Prostate gland (tissue), 2 donors: ENCODE results near the gene SLC9C1. TPM values are rescaled to one million over a fixed set of nuclear protein-coding genes. Genes with fewer than 3 reads are reported as not detected.
"Not testable (repeated sequence)": the region's sequence is repeated elsewhere in the genome, so short reads cannot be mapped to it uniquely, and the experiment has no call there.

Experiments used
- DNase-seq: peaks from one replicate; pipeline ENCODE4 v3.0.0-alpha.2; 2019; ENCODE audit warnings: low spot score
- H3K27ac ChIP-seq, 2 donors: fragments of 200-600 bp; sonication (generic); 2 replicates each; pipeline ENCODE4 v1.5.1; 2017 to 2019
- H3K27me3 ChIP-seq: fragments of 200-600 bp; sonication (generic); replicated peaks from 2 replicates; pipeline ENCODE4 v1.5.1; 2019; ENCODE audit not compliant: insufficient read depth
- H3K36me3 ChIP-seq, 2 donors: fragments of 200-600 bp; sonication (generic); 1 replicate in 1 of 2; 2 replicates in 1 of 2; pipeline versions ENCODE4 v1.5.1 to v1.8.1; 2017 to 2019
- H3K4me1 ChIP-seq: fragments of 200-600 bp; sonication (generic); replicated peaks from 2 replicates; pipeline ENCODE4 v1.5.1; 2019
- H3K4me3 ChIP-seq, 2 donors: fragments of 200-600 bp; sonication (generic); 2 replicates each; pipeline ENCODE4 v1.5.1; 2017 to 2019
- H3K9me3 ChIP-seq: fragments of 200-600 bp; sonication (generic); 2 replicates; pipeline ENCODE4 v1.5.1; 2017
- CTCF ChIP-seq, 4 experiments: fragments of 200-600 bp in 2 of 4; fragments of 450-650 bp in 2 of 4; sonication (generic) in 2 of 4; IDR thresholded peaks; 1 replicate in 3 of 4; 2 replicates in 1 of 4; pipeline ENCODE4 v1.5.1; 2016 to 2019; ENCODE audit warnings: antibody characterized with exemption in 4 of 4, mild to moderate bottlenecking in 2 of 4, moderate library complexity in 2 of 4
- POLR2A ChIP-seq: fragments of 450-650 bp; IDR thresholded peaks from one replicate; pipeline ENCODE4 v1.6.1; 2016; ENCODE audit warnings: antibody characterized with exemption, mild to moderate bottlenecking
- POLR2AphosphoS5 ChIP-seq: sonication (generic); formaldehyde crosslinking; IDR thresholded peaks from one replicate; pipeline ENCODE4 v1.6.1; 2017; ENCODE audit warnings: antibody characterized with exemption
- WGBS: methylation state at CpG from one replicate; pipeline ENCODE4 v1.1.5; 2018; 5-methylcytosine and 5-hydroxymethylcytosine counted together
- intact Hi-C: fragments of 100-400 bp; cut with DNase I; formaldehyde crosslinking; loops from one replicate; pipeline ENCODE4 v1.14.2; 2022
- total RNA-seq, 2 donors: library from RNA; depleted of rRNA; stranded (reverse); fragments of >200 nt; gene quantifications; one replicate each; pipeline ENCODE4 v1.1.0, GENCODE V29; 2016

The SLC9C1 gene
- total RNA-seq, 2 donors from 2014 or later: 0.91 TPM; not detected in 1

DNA sequence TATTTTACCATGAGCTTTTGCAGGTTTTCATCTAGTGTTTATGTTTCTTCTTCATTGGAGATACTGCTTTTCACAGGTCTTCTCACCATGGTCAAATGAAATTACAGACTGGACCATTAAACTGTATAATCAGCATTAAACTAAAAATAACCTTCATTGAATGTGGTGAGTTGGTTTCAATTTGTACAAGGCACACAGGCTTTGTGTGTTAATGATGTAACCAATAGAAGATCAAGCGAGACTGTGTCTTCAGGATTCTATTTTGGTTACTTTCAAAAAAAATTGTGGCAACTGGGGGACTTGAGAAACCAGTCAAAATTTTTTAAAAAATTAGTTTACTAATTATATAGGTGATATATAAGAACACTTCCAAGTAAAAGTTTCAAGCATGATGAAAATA, 106.7 kb downstream of the SLC9C1 start:
- DNase-seq: no peak
- H3K4me3 ChIP-seq: no peak overlapping the region
- intact Hi-C loops: no loop called here
- no peaks in the 10 kb centered on the region for H3K4me1 ChIP-seq
- H3K27me3 ChIP-seq: no peaks in the 10 kb centered on the region
- H3K27ac ChIP-seq: no peak overlapping the region
- 85% methylated on average over 1 of the region's 1 CpG for WGBS
- TF ChIP-seq POLR2A (no peak), CTCF (IDR thresholded peaks at IDR 0.05) (no peak), POLR2AphosphoS5 (no peak)
- H3K36me3 ChIP-seq: no peaks in the 10 kb centered on the region
- no peaks in the 10 kb centered on the region for H3K9me3 ChIP-seq

DNA sequence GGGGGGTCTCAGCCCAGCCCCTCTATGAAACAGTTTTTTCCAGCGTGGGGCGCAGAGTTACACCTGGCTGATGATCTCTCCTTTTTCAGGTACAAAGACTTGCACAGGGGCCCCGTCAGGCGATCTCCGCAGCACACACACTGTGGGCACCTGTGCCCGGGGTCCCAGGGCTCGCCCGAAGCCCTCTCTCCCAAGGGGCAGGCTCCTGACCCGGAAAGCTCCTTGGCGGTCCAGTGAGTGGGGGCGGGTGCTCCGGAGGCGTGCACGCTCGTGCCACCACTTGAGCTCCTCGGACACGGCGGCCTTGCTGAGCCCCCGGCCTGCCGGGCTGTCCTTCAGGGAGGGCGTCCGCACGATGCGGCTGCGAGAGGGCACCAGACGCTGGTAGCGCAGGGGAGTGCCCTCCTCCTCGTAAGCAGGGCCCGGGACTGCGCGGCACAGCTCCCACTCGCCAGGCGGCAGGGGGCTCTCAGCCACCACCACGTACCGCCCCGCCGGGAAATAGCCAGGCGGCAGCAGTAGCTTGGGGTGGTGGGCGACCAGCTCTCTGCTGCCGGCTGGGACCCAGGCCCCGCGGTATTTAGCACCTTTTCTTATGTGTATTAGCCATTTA, 108.5 kb downstream of the SLC9C1 start:
- H3K36me3 ChIP-seq, H3K9me3 ChIP-seq, intact Hi-C loops, H3K27me3 ChIP-seq, DNase-seq, H3K27ac ChIP-seq, H3K4me1 ChIP-seq: not testable (repeated sequence)
- peak overlapping the region in 1 of 2 donors; percentile 13 for H3K4me3 ChIP-seq
- 20% methylated on average over 19 of the region's 42 CpGs for WGBS

- Histone ChIP-seq H3K4me1 (no peaks in the 10 kb centered on the region), H3K27me3 (no peaks in the 10 kb centered on the region), H3K27ac (no peak overlapping the region), H3K4me3 (no peak overlapping the region), H3K9me3 (no peaks in the 10 kb centered on the region), H3K36me3 (no peaks in the 10 kb centered on the region)
- no peak for DNase-seq
- TF ChIP-seq CTCF (IDR thresholded peaks at IDR 0.05) (no peak), POLR2A (no peak), POLR2AphosphoS5 (no peak)
- 74% methylated on average over 6 of the region's 6 CpGs for WGBS
- intact Hi-C loops: no loop called here
Measured at GRCh38 chr3:112175646-112176045, 118.4 kb downstream of the SLC9C1 start.

DNA sequence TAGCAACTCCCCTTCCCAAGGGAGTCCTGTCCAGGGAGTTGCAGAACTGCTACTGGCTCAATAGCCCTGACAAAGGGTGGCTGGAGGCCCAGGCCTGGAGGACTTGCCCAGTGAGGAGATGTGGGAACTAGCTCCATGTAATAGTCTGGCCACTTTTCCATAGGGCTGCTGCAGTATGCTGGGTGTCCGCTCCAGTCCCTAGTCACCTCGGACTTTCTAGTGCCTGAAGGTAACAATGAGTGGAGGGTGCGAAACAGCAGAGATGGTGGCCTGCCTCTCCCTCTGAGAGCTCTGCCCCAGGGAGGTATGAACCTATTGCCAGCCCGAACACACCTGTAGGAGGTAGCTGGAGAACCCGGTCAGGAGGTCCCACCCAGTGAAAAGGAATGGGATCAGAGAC, 119.0 kb downstream of the SLC9C1 start:
- intact Hi-C loops: no loop called here
- no peak overlapping the region for H3K4me3 ChIP-seq
- DNase-seq: no peak
- H3K4me1 ChIP-seq: no peaks in the 10 kb centered on the region
- H3K36me3 ChIP-seq: no peaks in the 10 kb centered on the region
- H3K9me3 ChIP-seq: no peaks in the 10 kb centered on the region
- 98% methylated on average over 5 of the region's 5 CpGs for WGBS
- H3K27ac ChIP-seq: no peak overlapping the region
- TF ChIP-seq POLR2A (no peak), CTCF (IDR thresholded peaks at IDR 0.05) (no peak), POLR2AphosphoS5 (no peak)
- H3K27me3 ChIP-seq: no peaks in the 10 kb centered on the region

DNA sequence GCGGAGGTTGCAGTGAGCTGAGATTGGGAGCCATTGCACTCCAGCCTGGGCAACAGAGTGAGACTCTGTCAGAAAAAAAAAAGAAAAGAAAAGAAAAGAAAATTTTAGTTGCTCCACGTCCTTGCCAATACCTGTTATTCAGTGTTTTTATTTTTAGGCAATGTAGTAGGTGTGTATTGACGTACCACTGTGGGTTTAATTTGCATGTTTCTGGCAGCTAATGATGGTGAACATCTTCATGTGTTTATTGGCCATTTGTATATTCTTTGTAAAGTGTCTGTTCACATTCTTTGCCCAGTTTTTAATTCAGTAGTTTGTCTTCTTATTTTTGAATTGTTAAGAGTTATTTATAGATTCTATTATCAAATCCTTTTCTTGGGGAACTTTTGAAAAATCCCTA, 122.9 kb downstream of the SLC9C1 start:
- intact Hi-C loops: no loop called here
- TF ChIP-seq POLR2AphosphoS5 (no peak), CTCF (IDR thresholded peaks at IDR 0.05) (no peak), POLR2A (no peak)
- WGBS: 97% methylated on average over 3 of the region's 3 CpGs
- H3K27me3 ChIP-seq: no peaks in the 10 kb centered on the region
- H3K27ac ChIP-seq: no peak overlapping the region
- no peaks in the 10 kb centered on the region for H3K4me1 ChIP-seq
- H3K36me3 ChIP-seq: no peaks in the 10 kb centered on the region
- H3K9me3 ChIP-seq: no peaks in the 10 kb centered on the region
- no peak for DNase-seq
- H3K4me3 ChIP-seq: no peak overlapping the region
